Motor neuron (in vitro differentiated cells): ENCODE data around the gene CRHR1. TPM values are rescaled to one million over a fixed set of nuclear protein-coding genes. Genes with fewer than 3 reads are reported as not detected.

Experiments
- ATAC-seq, 8 experiments: fragments of 200-7000 bp; cut with Tn5 transposase; replicated peaks in 6 of 8; 2 replicates each; pipeline ENCODE4 v1.8.0; 2021; ENCODE audit warnings: mild to moderate bottlenecking in 8 of 8, moderate library complexity in 8 of 8
- H3K27ac ChIP-seq, 2 donors: fragments of 250-450 bp; sonication (Bioruptor Pico); 2 replicates each; pipeline ENCODE4 v1.9.0; 2021; ENCODE audit warnings: antibody characterized with exemption in 2 of 2, mild to moderate bottlenecking in 2 of 2, moderate library complexity in 1 of 2
- H3K4me1 ChIP-seq, 2 donors: fragments of 250-450 bp; sonication (Bioruptor Pico); replicated peaks in 1 of 2; 2 replicates each; pipeline ENCODE4 v1.6.1; 2021; ENCODE audit warnings: antibody characterized with exemption in 2 of 2, mild to moderate bottlenecking in 2 of 2, moderate library complexity in 1 of 2
- H3K4me3 ChIP-seq, 5 donors: fragments of 250-450 bp; sonication (Bioruptor Pico); 2 replicates each; pipeline ENCODE4 v1.9.0; 2021; ENCODE audit warnings: antibody characterized with exemption in 5 of 5, mild to moderate bottlenecking in 5 of 5, moderate library complexity in 4 of 5
- WGBS, 10 experiments: fragments of 450-650 bp; shearing (Covaris generic); methylation state at CpG; one replicate each; pipeline ENCODE4 v1.0.0; 2022; 5-methylcytosine and 5-hydroxymethylcytosine counted together
- in situ Hi-C, 9 experiments: fragments of 400-800 bp; cut with MboI; loops; one replicate each; pipeline ENCODE4 v1.15.0; 2021; ENCODE audit warnings: low sequenced_read_pairs in 9 of 9, low pct_unique_long_range_greater_than_20kb in 2 of 9; ENCODE audit not compliant: unreplicated experiment in 9 of 9
- total RNA-seq, 8 experiments: library from RNA; unstranded; fragments of 300-600 nt; gene quantifications; 2 replicates each; pipeline versions ENCODE4 v1.2.3 to v1.2.4, GENCODE V29; 2022

The CRHR1 gene
- total RNA-seq, 8 experiments from 2014 or later: 0.21 to 10.3 (median 1.7) TPM; not detected in 1

GRCh38 chr17:45845376-45846185 is 61.5 kb downstream of the CRHR1 start:
- H3K4me1 ChIP-seq: no peaks in the 10 kb centered on the region
- ATAC-seq: no peak
- no peak overlapping the region for H3K4me3 ChIP-seq
- in situ Hi-C loops: loop anchor here in 3 of 9 experiments (25.0 kb wide), 3 partner anchors 108 to 633 kb away; partner anchors contain the start of gene FMNL1 (in 1 of the 3)
- no peak overlapping the region for H3K27ac ChIP-seq
- 18 to 88% (median 76%) methylated on average over 3 to 7 of the region's 35 CpGs; no CpG with 5 or more reads in 5 of the 10 experiments for WGBS, 10 experiments

GRCh38 chr17:45846223-45846622 is 62.1 kb downstream of the CRHR1 start:
- Histone ChIP-seq H3K27ac (no peak overlapping the region), H3K4me1 (no peaks in the 10 kb centered on the region), H3K4me3 (no peak overlapping the region)
- in situ Hi-C loops: loop anchor here in 3 of 9 experiments (25.0 kb wide), 3 partner anchors 109 to 634 kb away; partner anchors contain the start of gene FMNL1 (in 1 of the 3)
- WGBS, 10 experiments: 40 to 100% (median 66%) methylated on average over 1 to 6 of the region's 10 CpGs; no CpG with 5 or more reads in 5 of the 10 experiments
- no peak for ATAC-seq

GRCh38 chr17:45846646-45847045 is 62.5 kb downstream of the CRHR1 start:
- WGBS, 10 experiments: 0 to 68% (median 40%) methylated on average over 1 to 6 of the region's 9 CpGs; no CpG with 5 or more reads in 3 of the 10 experiments
- H3K27ac ChIP-seq: no peak overlapping the region
- H3K4me1 ChIP-seq: no peaks in the 10 kb centered on the region
- in situ Hi-C loops: loop anchor here in 3 of 9 experiments (25.0 kb wide), 3 partner anchors 109 to 634 kb away; partner anchors contain the start of gene FMNL1 (in 1 of the 3)
- H3K4me3 ChIP-seq: no peak overlapping the region
- no peak for ATAC-seq

GRCh38 chr17:45847101-45847500 is 63.0 kb downstream of the CRHR1 start:
- ATAC-seq: no peak
- in situ Hi-C loops: loop anchor here in 3 of 9 experiments (25.0 kb wide), 3 partner anchors 110 to 635 kb away; partner anchors contain the start of gene FMNL1 (in 1 of the 3)
- 17 to 100% (median 50%) methylated on average over 1 to 3 of the region's 4 CpGs; no CpG with 5 or more reads in 5 of the 10 experiments for WGBS, 10 experiments
- no peak overlapping the region for H3K4me3 ChIP-seq
- no peaks in the 10 kb centered on the region for H3K4me1 ChIP-seq
- no peak overlapping the region for H3K27ac ChIP-seq

GRCh38 chr17:45847747-45848146 is 63.6 kb downstream of the CRHR1 start:
- 0 to 100% (median 80%) methylated on average over 1 to 4 of the region's 5 CpGs; no CpG with 5 or more reads in 5 of the 10 experiments for whole genome bisulfite sequencing, 10 experiments
- no peak for ATAC-seq
- H3K4me3 ChIP-seq: no peak overlapping the region
- in situ Hi-C loops: loop anchor here in 3 of 9 experiments (25.0 kb wide), 3 partner anchors 110 to 635 kb away; partner anchors contain the start of gene FMNL1 (in 1 of the 3)
- no peak overlapping the region for H3K27ac ChIP-seq
- H3K4me1 ChIP-seq: no peaks in the 10 kb centered on the region

GRCh38 chr17:45848405-45848804 is 64.3 kb downstream of the CRHR1 start:
- in situ Hi-C loops: loop anchor here in 3 of 9 experiments (25.0 kb wide), 3 partner anchors 111 to 636 kb away; partner anchors contain the start of gene FMNL1 (in 1 of the 3)
- Histone ChIP-seq H3K27ac (no peak overlapping the region), H3K4me1 (no peaks in the 10 kb centered on the region), H3K4me3 (no peak overlapping the region)
- ATAC-seq: no peak
- 67 to 90% (median 71%) methylated on average over 1 to 7 of the region's 9 CpGs; no CpG with 5 or more reads in 4 of the 10 experiments for WGBS, 10 experiments

- 0 to 90% (median 35%) methylated on average over 1 to 3 of the region's 15 CpGs; no CpG with 5 or more reads in 6 of the 10 experiments for WGBS, 10 experiments
- Histone ChIP-seq H3K4me1 (no peaks in the 10 kb centered on the region), H3K4me3 (no peak overlapping the region), H3K27ac (no peak overlapping the region)
- in situ Hi-C loops: loop anchor here in 3 of 9 experiments (25.0 kb wide), 3 partner anchors 112 to 637 kb away; partner anchors contain the start of gene FMNL1 (in 1 of the 3)
- ATAC-seq: peak in 5 of 8 experiments; percentile 9 to 73 (median 29)
Observed at GRCh38 chr17:45848868-45849535, 64.9 kb downstream of the CRHR1 start.

GRCh38 chr17:45849536-45849990 is 65.4 kb downstream of the CRHR1 start:
- Histone ChIP-seq H3K4me1 (no peaks in the 10 kb centered on the region), H3K4me3 (no peak overlapping the region), H3K27ac (no peak overlapping the region)
- peak in 1 of 8 experiments; percentile 12 for ATAC-seq
- WGBS, 10 experiments: 0 to 83% (median 60%) methylated on average over 1 to 3 of the region's 7 CpGs; no CpG with 5 or more reads in 5 of the 10 experiments
- in situ Hi-C loops: loop anchor here in 3 of 9 experiments (25.0 kb wide), 3 partner anchors 112 to 637 kb away; partner anchors contain the start of gene FMNL1 (in 1 of the 3)

- no peak overlapping the region for H3K4me3 ChIP-seq
- H3K27ac ChIP-seq: no peak overlapping the region
- H3K4me1 ChIP-seq: no peaks in the 10 kb centered on the region
- 33 to 100% (median 83%) methylated on average over 1 to 2 of the region's 4 CpGs; no CpG with 5 or more reads in 5 of the 10 experiments for WGBS, 10 experiments
- no peak for ATAC-seq
- in situ Hi-C loops: loop anchor here in 2 of 9 experiments (25.0 kb wide), 2 partner anchors 213 to 438 kb away; no protein-coding TSS in a partner anchor
Observed at GRCh38 chr17:45850011-45850410, 65.9 kb downstream of the CRHR1 start.

GRCh38 chr17:45850468-45850867 is 66.3 kb downstream of the CRHR1 start:
- no peak overlapping the region for H3K4me3 ChIP-seq
- 42 to 100% (median 79%) methylated on average over 1 to 3 of the region's 5 CpGs; no CpG with 5 or more reads in 5 of the 10 experiments for WGBS, 10 experiments
- in situ Hi-C loops: loop anchor here in 2 of 9 experiments (25.0 kb wide), 2 partner anchors 213 to 438 kb away; no protein-coding TSS in a partner anchor
- H3K4me1 ChIP-seq: no peaks in the 10 kb centered on the region
- no peak overlapping the region for H3K27ac ChIP-seq
- ATAC-seq: no peak

GRCh38 chr17:45851022-45851421 is 66.9 kb downstream of the CRHR1 start:
- Histone ChIP-seq H3K4me1 (no peaks in the 10 kb centered on the region), H3K4me3 (no peak overlapping the region), H3K27ac (no peak overlapping the region)
- in situ Hi-C loops: loop anchor here in 2 of 9 experiments (25.0 kb wide), 2 partner anchors 214 to 439 kb away; no protein-coding TSS in a partner anchor
- peak in 1 of 8 experiments; percentile 23 for ATAC-seq
- WGBS, 10 experiments: 60 to 100% (median 96%) methylated on average over 1 to 2 of the region's 6 CpGs; no CpG with 5 or more reads in 6 of the 10 experiments

GRCh38 chr17:45851464-45851863 is 67.3 kb downstream of the CRHR1 start:
- Histone ChIP-seq H3K27ac (no peak overlapping the region), H3K4me1 (no peaks in the 10 kb centered on the region), H3K4me3 (no peak overlapping the region)
- in situ Hi-C loops: loop anchor here in 2 of 9 experiments (25.0 kb wide), 2 partner anchors 214 to 439 kb away; no protein-coding TSS in a partner anchor
- no peak for ATAC-seq
- WGBS, 10 experiments: 0 to 80% (median 20%) methylated on average over 1 of the region's 8 CpGs; no CpG with 5 or more reads in 6 of the 10 experiments
